GM21515 (cell line): ENCODE data around the gene ABCF1.

ENCODE experiments used
- ATAC-seq: cut with Tn5 transposase; IDR thresholded peaks from one replicate; pipeline ENCODE4 v1.9.1; 2021; ENCODE audit not compliant: unreplicated experiment

Gene ABCF1

DNA sequence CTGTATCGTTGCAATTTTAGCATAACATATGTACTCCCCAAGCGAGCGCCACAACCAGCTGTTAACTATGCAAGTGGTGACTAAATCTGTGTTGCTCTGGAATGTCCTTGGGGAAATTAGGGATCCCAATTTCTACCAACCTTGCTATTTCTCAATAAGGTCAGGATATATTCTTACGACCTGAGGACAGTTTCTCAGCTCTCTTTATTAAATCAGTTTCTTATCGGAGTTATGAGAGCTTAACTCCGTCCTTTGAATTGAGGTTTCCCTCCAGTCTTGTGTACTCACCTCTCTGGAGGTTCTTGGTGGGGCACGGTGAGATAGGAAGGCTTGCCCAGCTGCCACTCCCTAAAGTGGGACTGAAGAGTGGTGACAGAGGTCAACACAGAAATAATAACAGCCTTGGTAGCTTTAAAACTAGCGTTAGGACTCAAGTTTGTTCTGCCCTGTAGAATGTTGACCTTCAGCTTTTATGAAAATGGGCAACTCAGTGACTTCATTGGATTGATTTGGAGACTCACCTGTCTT lies 47.1 kb downstream of the ABCF1 start:
- ATAC-seq: no peak

DNA sequence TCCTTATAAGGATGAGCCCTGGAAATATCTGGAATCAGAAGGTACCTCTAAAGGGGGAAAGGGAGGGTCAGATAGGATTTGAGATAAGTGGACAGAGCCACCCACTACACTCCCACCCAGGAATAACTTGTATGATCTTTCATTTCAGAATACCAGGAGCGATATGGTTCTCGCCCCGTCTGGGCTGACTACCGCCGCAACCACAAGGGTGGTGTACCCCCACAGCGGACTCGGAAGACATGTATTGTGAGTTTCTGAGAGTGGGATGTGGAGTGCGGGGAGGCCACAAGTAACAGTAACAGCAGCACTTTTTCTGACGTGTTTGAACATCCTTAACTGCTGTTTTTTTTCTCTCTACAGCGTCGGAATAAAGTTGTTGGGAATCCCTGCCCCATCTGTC lies 48.3 kb downstream of the ABCF1 start:
- no peak for ATAC-seq

DNA sequence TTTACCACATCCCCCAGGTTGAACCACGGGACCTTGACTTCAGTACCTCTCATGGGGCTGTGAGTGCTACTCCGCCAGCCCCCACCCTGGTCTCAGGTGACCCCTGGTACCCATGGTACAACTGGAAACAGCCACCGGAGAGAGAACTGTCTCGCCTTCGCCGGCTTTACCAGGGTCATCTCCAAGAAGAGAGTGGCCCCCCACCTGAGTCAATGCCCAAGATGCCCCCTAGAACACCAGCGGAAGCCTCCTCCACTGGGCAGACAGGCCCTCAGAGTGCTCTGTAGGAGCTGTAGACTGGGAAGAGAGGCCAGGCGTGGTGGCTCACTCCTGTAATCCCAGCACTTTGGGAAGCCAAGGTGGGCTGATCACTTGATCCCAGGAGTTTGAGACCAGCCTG lies 54.3 kb downstream of the ABCF1 start:
- no peak for ATAC-seq

DNA sequence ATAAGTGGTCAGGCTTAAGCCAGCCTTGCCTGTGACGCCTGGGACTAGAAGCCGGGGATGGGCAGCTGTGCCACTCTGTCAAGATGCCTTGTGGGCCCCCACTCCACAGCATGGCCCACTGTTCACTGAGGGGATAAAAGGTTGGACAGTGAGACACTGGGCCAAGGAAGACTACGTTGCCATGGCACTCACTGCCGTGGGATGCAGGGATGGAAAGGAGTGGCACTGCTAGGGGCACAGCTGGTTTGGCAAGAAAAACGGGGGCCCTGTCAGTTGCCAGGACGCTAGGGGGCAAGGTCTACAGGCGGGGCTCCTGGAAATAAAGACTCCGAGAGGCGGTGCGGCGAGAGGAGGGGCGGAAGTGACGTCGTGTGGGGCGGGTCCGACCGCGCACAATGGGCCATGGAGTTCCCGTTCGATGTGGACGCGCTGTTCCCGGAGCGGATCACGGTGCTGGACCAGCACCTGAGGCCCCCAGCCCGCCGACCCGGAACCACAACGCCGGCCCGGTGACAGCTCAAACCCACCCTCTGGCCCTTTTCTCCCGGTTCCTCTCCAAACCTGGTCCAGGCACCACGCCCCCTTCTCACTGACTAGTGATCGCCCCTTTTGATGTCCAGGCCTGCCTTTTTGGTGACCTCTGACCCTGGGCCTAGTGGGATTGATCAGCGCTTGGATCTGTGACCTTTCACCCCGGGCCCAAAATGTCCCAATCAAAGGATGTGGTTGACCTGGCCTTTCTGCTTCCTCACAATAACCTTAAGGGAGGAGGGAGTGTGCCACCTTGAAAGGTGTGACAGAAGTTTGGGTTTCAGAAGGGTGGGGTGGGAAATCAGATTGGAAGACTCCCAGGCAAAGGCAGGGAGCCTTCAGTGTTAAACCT lies 55.5 kb downstream of the ABCF1 start, which contains the start of gene ATAT1:
ATAT1 (plus strand) TSS at position 391 of the 883 bp plus-strand sequence.
- ATAC-seq: peak; percentile 76

DNA sequence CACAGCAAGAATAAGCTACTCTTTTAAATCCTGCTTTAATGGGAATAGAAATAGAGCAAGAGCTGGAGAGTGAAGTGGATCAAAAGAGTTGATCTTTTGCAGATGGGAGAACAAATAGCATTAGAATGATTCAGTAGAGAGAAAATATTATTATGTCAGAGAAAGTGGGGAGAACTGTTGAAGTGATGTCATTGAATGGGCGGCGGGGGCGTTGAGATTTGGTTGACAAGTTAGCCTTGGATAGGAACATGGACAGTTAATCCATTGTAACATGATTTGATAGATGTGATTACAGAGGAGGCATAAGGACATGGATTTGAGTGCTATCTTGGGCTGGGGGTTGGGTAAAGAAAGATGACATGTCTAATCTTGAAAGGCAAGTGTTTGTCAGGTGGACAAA lies 64.6 kb downstream of the ABCF1 start:
- ATAC-seq: no peak

DNA sequence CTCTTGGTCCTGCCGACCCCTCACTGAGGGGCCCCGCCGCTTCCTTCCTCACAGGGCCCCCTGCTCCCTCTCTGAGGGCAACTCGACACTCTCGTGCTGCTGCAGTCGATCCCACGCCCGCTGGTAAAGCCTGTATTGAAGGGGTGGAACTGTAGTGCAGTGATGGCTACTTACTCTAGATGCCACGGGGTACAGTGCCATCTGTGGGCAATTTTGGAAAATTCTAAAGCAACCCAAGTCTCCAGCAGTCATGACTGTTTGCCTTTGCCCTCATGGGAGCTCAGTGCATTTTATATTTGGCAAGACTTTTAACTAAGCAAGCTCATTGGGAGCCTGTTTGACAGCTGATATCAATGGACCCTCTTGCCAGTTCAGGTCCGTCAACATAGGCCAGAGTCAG lies 69.2 kb downstream of the ABCF1 start:
- no peak for ATAC-seq

DNA sequence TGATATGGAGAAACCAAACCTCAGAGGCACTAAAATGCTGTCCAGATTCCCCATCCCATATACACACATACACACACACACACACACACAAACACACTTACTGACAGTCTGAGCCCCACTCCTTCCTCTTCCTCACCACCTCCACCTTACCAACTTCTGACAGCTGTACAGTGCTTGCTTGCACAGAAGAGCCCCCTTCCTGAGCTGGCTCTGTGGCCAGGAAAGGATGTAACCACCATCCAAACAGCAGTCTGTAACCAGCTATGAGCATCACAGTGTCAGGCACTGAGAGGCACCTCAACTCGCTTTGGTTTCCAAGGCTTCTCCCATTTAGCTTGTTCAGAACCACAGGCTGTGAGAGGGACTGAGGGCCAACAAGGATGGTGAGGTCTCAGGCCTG lies 69.8 kb downstream of the ABCF1 start:
- ATAC-seq: no peak
